Calu3 (cell line): Measurements from ENCODE around the gene HDAC4. TPM values are rescaled to one million over a fixed set of nuclear protein-coding genes. Genes with fewer than 3 reads are reported as not detected.

Experiments used
- BruUV-seq: library from RNA; stranded (reverse); fragments of 400-500 nt; replicated peaks from 2 replicates; lab custom pipeline; 2021; lab: Mats Ljungman, UMichigan
- CTCF ChIA-PET: fragments of 300-600 bp; sonication (Branson Sonifier 250); formaldehyde crosslinking; loops from one replicate; lab custom pipeline; 2022; ENCODE audit warnings: antibody characterized with exemption; lab: Charles Lee
- DNase-seq: peaks from one replicate; pipeline ENCODE4 v3.0.0; 2022
- H3K27ac Mint-ChIP-seq: one replicate; pipeline ENCODE4 v1.8.0; 2022; ENCODE audit warnings: mixed read lengths; ENCODE audit not compliant: unreplicated experiment
- H3K27me3 Mint-ChIP-seq: one replicate; pipeline ENCODE4 v1.8.0; 2022; ENCODE audit warnings: mixed read lengths; ENCODE audit not compliant: unreplicated experiment
- H3K36me3 Mint-ChIP-seq: one replicate; pipeline ENCODE4 v1.8.0; 2022; ENCODE audit warnings: mild to moderate bottlenecking, moderate library complexity, mixed read lengths; ENCODE audit not compliant: insufficient read depth, unreplicated experiment
- H3K4me1 Mint-ChIP-seq: one replicate; pipeline ENCODE4 v1.8.0; 2022; ENCODE audit warnings: mild to moderate bottlenecking, low read depth, mixed read lengths; ENCODE audit not compliant: unreplicated experiment
- H3K4me3 Mint-ChIP-seq: one replicate; pipeline ENCODE4 v1.8.0; 2022; ENCODE audit warnings: mild to moderate bottlenecking, low read depth, moderate library complexity, mixed read lengths; ENCODE audit not compliant: unreplicated experiment
- H3K9me3 Mint-ChIP-seq: one replicate; pipeline ENCODE4 v1.8.0; 2022; ENCODE audit warnings: low read depth, mixed read lengths; ENCODE audit not compliant: unreplicated experiment
- CTCF ChIP-seq: fragments of 200-600 bp; IDR thresholded peaks from one replicate; pipeline ENCODE4 v1.8.0; 2022; ENCODE audit warnings: antibody characterized with exemption; ENCODE audit not compliant: unreplicated experiment
- intact Hi-C: fragments of 100-400 bp; cut with micrococcal nuclease; formaldehyde crosslinking; loops from one replicate; pipeline ENCODE4 v1.10.0; 2022; ENCODE audit not compliant: unreplicated experiment
- total RNA-seq: library from RNA; stranded (reverse); gene quantifications from 2 replicates; pipeline ENCODE4 v1.2.3, GENCODE V29; 2022

HDAC4 gene
- total RNA-seq, 1 experiment from 2014 or later: 39.6 TPM

GRCh38 chr2:239235311-239235710 is 165.5 kb downstream of the HDAC4 start:
- intact Hi-C loops: no loop called here
- BruUV-seq: no TSS peak
- H3K9me3 Mint-ChIP-seq: no peaks in the 10 kb centered on the region

GRCh38 chr2:239234191-239235175 is 166.3 kb downstream of the HDAC4 start:
- no TSS peak for BruUV-seq
- CTCF ChIA-PET: interaction anchor here (0.6 kb wide), 1 partner anchor 277 kb away, joined by 6 read pairs; no protein-coding TSS in a partner anchor
- H3K9me3 Mint-ChIP-seq: no peaks in the 10 kb centered on the region
- no peaks in the 10 kb centered on the region for H3K27me3 Mint-ChIP-seq
- H3K4me3 Mint-ChIP-seq: no peak overlapping the region
- no peak for DNase-seq
- H3K36me3 Mint-ChIP-seq: no peaks in the 10 kb centered on the region
- no peak for TF ChIP-seq CTCF
- no peaks in the 10 kb centered on the region for H3K4me1 Mint-ChIP-seq
- no peak overlapping the region for H3K27ac Mint-ChIP-seq
- intact Hi-C loops: no loop called here

More at GRCh38 chr2:239235311-239235710, 165.5 kb downstream of the HDAC4 start:
- DNase-seq: no peak
- no peak overlapping the region for H3K4me3 Mint-ChIP-seq
- no peak overlapping the region for H3K27ac Mint-ChIP-seq
- no peaks in the 10 kb centered on the region for H3K27me3 Mint-ChIP-seq
- TF ChIP-seq CTCF: no peak
- CTCF ChIA-PET: no interaction called here
- H3K36me3 Mint-ChIP-seq: no peaks in the 10 kb centered on the region
- H3K4me1 Mint-ChIP-seq: no peaks in the 10 kb centered on the region

GRCh38 chr2:239233576-239233975 is 167.2 kb downstream of the HDAC4 start:
- H3K27me3 Mint-ChIP-seq: no peaks in the 10 kb centered on the region
- no peak for DNase-seq
- no peaks in the 10 kb centered on the region for H3K36me3 Mint-ChIP-seq
- no peaks in the 10 kb centered on the region for H3K4me1 Mint-ChIP-seq
- no peak overlapping the region for H3K4me3 Mint-ChIP-seq
- BruUV-seq: no TSS peak
- TF ChIP-seq CTCF: no peak
- intact Hi-C loops: no loop called here
- H3K27ac Mint-ChIP-seq: no peak overlapping the region
- CTCF ChIA-PET: no interaction called here
- no peaks in the 10 kb centered on the region for H3K9me3 Mint-ChIP-seq

- no TSS peak for BruUV-seq
- Mint-ChIP-seq H3K9me3 (no peaks in the 10 kb centered on the region), H3K27me3 (no peaks in the 10 kb centered on the region), H3K4me3 (no peak overlapping the region), H3K4me1 (peaks cover 3% of the 10 kb centered on the region), H3K36me3 (no peaks in the 10 kb centered on the region), H3K27ac (no peak overlapping the region)
- CTCF ChIA-PET: no interaction called here
- no peak for TF ChIP-seq CTCF
- intact Hi-C loops: no loop called here
- no peak for DNase-seq
Observed at GRCh38 chr2:239232195-239232578, 168.6 kb downstream of the HDAC4 start.
